Thoracic aorta (tissue), 2 donors: ENCODE data around the gene MYH10. TPM values are rescaled to one million over a fixed set of nuclear protein-coding genes. Genes with fewer than 3 reads are reported as not detected.

Experiments used
- ATAC-seq: fragments of 150-250 bp; one replicate; pipeline ENCODE4 v1.8.0; 2017; ENCODE audit warnings: low read depth; ENCODE audit not compliant: insufficient number of reproducible peaks, low FRiP score
- DNase-seq: peaks from one replicate; pipeline ENCODE4 v3.0.0-alpha.2; 2020; ENCODE audit warnings: low spot score
- H3K27ac ChIP-seq, 2 donors: fragments of 200-600 bp; sonication (generic); 1 replicate in 1 of 2; 2 replicates in 1 of 2; pipeline ENCODE4 v1.5.1; 2016; ENCODE audit warnings: mild to moderate bottlenecking in 2 of 2, moderate library complexity in 2 of 2
- H3K27me3 ChIP-seq: fragments of 200-600 bp; sonication (generic); replicated peaks from 2 replicates; pipeline ENCODE4 v1.6.0; 2016; ENCODE audit warnings: mild to moderate bottlenecking; ENCODE audit not compliant: insufficient read depth
- H3K36me3 ChIP-seq: fragments of 200-600 bp; sonication (generic); one replicate; pipeline ENCODE4 v1.5.1; 2016
- H3K4me1 ChIP-seq, 2 donors: fragments of 200-600 bp; sonication (generic); 1 replicate in 1 of 2; 2 replicates in 1 of 2; pipeline versions ENCODE4 v1.5.1 to v1.6.0; 2016; ENCODE audit warnings: low read depth in 2 of 2, mild to moderate bottlenecking in 1 of 2; ENCODE audit not compliant: control insufficient read depth in 1 of 2
- H3K4me3 ChIP-seq: fragments of 200-600 bp; sonication (generic); 2 replicates; pipeline ENCODE4 v1.5.1; 2016; ENCODE audit warnings: mild to moderate bottlenecking
- H3K9me3 ChIP-seq: fragments of 200-600 bp; sonication (generic); 2 replicates; pipeline ENCODE4 v1.5.1; 2016
- total RNA-seq, 2 donors: library from RNA; depleted of rRNA; stranded (reverse); fragments of >200 nt; gene quantifications; one replicate each; pipeline versions ENCODE4 v1.1.0 to v1.2.3, GENCODE V29; 2016
- TF ChIP-seq, protein P1 (sequence below): fragments of 200-600 bp; sonication (generic); IDR thresholded peaks from one replicate; pipeline ENCODE4 v1.5.1; 2019; ENCODE audit warnings: antibody characterized with exemption

Gene MYH10
- total RNA-seq, 2 donors from 2014 or later = 1,436 to 1,719 TPM

DNA sequence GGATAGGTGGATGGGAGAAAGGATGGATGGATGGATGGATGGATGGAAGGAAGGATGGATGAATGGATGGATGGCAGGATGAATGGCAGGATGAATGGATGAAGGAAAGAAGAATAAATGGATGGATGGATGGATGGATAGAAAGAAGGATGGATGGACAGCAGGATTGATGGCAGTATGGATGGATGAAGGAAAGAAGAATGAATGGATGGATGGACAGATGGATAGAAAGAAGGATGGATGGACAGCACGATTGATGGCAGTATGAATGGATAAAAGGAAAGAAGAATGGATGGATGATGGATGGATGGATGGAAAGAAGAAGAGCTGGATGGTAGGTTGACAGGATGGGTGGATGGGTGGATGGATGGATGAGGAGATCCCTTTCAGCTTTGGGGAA is 9.2 kb upstream of the MYH10 start:
- TF ChIP-seq, protein P1, sequence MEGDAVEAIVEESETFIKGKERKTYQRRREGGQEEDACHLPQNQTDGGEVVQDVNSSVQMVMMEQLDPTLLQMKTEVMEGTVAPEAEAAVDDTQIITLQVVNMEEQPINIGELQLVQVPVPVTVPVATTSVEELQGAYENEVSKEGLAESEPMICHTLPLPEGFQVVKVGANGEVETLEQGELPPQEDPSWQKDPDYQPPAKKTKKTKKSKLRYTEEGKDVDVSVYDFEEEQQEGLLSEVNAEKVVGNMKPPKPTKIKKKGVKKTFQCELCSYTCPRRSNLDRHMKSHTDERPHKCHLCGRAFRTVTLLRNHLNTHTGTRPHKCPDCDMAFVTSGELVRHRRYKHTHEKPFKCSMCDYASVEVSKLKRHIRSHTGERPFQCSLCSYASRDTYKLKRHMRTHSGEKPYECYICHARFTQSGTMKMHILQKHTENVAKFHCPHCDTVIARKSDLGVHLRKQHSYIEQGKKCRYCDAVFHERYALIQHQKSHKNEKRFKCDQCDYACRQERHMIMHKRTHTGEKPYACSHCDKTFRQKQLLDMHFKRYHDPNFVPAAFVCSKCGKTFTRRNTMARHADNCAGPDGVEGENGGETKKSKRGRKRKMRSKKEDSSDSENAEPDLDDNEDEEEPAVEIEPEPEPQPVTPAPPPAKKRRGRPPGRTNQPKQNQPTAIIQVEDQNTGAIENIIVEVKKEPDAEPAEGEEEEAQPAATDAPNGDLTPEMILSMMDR = no peak
- no peak for ATAC-seq

DNA sequence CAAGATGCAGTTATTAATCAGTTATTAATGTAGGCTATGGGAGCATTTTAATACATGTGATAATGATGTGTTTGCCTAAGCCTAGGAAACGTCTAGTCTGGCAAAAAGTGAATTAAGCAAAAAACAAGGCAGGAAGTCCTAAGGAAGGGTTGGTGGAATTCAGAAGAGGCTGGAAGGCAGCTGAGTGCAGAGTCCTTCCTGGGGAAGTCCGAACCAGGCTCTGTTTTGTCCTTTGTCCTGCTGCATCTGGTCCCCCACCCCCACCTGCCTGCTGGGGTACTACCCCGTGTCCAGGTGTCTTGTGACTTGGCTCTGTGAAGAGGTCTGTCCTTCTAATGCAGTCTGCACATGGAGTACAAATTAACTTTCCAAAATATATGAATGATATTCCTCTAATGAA is 1.5 kb upstream of the MYH10 start:
- Histone ChIP-seq H3K4me3 (peak overlapping the region; percentile 93), H3K36me3 (no peaks in the 10 kb centered on the region), H3K4me1 (peaks cover 7 to 18% of the 10 kb centered on the region in 2 donors), H3K9me3 (no peaks in the 10 kb centered on the region), H3K27me3 (no peaks in the 10 kb centered on the region), H3K27ac (peak overlapping the region; percentile 93 to 99)
- ATAC-seq (no peak), DNase-seq (no peak)
- TF ChIP-seq, protein P1 = no peak

More for the DNA sequence above, 9.2 kb upstream of the MYH10 start:
- H3K27ac ChIP-seq = no peak overlapping the region
- no peaks in the 10 kb centered on the region for H3K9me3 ChIP-seq
- no peaks in the 10 kb centered on the region for H3K4me1 ChIP-seq
- DNase-seq = no peak
- no peak overlapping the region for H3K4me3 ChIP-seq
- no peaks in the 10 kb centered on the region for H3K36me3 ChIP-seq
- H3K27me3 ChIP-seq = no peaks in the 10 kb centered on the region

DNA sequence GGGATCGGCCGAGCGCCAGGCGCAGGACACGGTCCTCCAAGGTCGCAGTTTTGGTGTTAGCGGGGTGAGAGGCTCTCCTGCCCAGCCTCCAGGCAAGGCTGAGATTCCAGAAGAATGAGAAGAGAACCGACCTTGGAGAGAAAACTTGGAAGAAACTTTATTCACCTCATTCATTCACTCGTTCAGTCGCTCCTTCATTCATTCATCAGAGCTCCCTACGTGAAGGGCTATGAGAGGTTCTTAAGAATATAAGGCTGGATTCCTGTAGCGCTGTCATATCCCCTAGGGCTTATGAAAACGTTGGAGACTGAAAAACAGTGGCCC is 991 bp upstream of the MYH10 start:
- peak overlapping the region; percentile 93 for H3K4me3 ChIP-seq
- TF ChIP-seq, protein P1 = no peak
- H3K27me3 ChIP-seq = no peaks in the 10 kb centered on the region
- no peak for ATAC-seq
- H3K4me1 ChIP-seq = peaks cover 7 to 23% of the 10 kb centered on the region in 2 donors
- DNase-seq = no peak
- H3K27ac ChIP-seq = peak overlapping the region; percentile 93 to 99
- no peaks in the 10 kb centered on the region for H3K36me3 ChIP-seq
- H3K9me3 ChIP-seq = no peaks in the 10 kb centered on the region

DNA sequence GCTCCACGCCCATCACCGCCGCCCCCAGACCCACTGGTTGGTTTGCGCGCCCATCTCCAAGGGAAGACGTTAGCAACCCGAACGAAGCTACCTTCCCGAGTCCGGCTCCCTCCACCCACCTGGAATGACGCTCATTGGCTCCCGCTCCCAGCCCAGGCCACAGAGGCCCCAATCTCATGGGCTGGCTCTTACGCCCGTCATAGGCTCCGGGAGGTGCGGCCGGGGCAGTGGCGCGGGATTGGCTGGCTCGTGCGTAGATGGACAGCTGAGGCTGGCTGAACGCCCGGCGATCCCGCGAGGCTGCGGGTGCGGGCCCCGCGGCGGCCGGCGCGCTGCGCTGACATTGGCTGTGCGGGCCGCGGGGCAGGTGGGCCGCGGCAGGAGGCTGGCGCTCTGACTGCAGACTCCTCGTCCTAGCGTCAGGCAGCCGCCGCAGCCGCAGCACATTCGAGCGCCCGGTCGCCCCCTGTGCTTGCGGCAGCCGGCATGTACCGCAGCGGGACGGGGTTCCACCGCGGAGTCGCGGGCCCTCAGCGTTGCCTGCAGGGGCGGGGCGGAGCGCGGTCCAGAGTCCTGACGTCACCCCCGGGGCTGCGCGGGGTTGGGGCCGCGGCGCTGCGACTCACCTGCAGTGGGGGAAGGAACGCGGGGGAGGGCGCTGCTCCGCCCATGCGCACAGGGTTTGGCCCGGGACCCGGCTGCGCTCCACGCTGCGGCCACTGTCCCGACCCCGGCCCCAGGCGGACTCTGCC is 453 bp upstream of the MYH10 start:
- H3K27ac ChIP-seq = peak overlapping the region; percentile 93 to 99
- H3K36me3 ChIP-seq = no peaks in the 10 kb centered on the region
- H3K4me3 ChIP-seq = peak overlapping the region; percentile 93
- peak; percentile 93 for ATAC-seq
- H3K27me3 ChIP-seq = no peaks in the 10 kb centered on the region
- H3K4me1 ChIP-seq = peaks cover 7 to 25% of the 10 kb centered on the region in 2 donors
- DNase-seq = peak; percentile 94
- no peaks in the 10 kb centered on the region for H3K9me3 ChIP-seq
- TF ChIP-seq, protein P1 = no peak

DNA sequence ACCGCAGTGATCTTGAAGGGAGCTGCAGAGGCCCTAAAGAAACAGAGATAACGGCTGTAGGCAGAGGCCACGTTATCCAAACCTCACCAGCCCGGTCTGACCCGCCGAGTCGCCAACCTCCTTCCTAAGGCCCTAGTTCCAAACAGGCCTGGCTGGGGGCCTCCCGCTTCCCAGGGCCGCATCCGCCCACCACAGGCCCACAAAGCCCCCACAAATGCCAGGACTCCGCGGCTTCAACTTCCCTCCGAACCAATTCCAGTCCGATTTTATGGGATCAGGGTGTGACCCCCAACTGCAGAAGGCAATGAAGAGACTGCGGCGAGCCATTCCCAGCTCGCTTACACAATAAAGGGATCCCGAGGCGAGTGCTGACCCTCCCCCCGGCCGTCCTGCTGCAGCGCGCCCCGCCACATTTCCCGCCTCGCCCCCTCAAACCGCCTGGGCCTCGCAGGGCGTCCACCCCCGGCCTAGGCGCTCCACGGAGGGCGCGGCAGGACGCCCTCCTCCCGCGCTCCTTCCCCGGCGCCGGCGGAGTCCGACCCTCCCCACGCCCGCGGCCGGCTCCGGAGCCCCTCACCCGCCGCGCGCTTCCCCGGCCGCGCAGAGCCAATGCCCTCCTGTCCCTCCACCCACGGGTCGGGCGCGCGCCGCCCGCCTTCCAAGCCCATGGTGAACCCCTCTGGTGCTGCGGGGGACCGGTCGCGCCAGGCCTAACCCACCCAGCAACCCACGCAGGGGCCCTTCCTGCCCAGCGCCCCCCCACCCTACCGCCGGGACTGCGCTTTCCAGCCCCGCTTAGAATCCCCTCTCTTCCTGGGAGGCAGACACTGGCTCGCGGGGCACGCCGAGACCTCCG is 926 bp downstream of the MYH10 start:
- DNase-seq (no peak), ATAC-seq (no peak)
- TF ChIP-seq, protein P1 = no peak
- H3K36me3 ChIP-seq = no peaks in the 10 kb centered on the region
- no peaks in the 10 kb centered on the region for H3K9me3 ChIP-seq
- peak overlapping the region; percentile 93 for H3K4me3 ChIP-seq
- H3K4me1 ChIP-seq = peaks cover 11 to 38% of the 10 kb centered on the region in 2 donors
- peak overlapping the region; percentile 98 to 99 for H3K27ac ChIP-seq
- no peaks in the 10 kb centered on the region for H3K27me3 ChIP-seq
